HEK293 (cell line): ENCODE results near the gene PDE11A.
A peak's percentile ranks its signal among the peaks of the same experiment; 100 is the strongest.

Experiments used
- CTCF ChIA-PET: fragments of 350-600 bp; formaldehyde crosslinking; extraction: SDS; loops from one replicate; lab custom pipeline; 2021; ENCODE audit warnings: antibody characterized with exemption; lab: Yijun Ruan, JAX
- POLR2A ChIA-PET: fragments of 300-600 bp; formaldehyde crosslinking; extraction: SDS; loops from one replicate; lab custom pipeline; 2020; ENCODE audit warnings: antibody characterized with exemption, inconsistent platforms; lab: Yijun Ruan, JAX
- H3K27ac ChIP-seq: fragments of 200-500 bp; sonication (Bioruptor generic); 2 replicates; pipeline ENCODE4 v1.5.1; 2014; ENCODE audit warnings: low read depth, low read length, control low read depth, inconsistent platforms; ENCODE audit errors: extremely low read depth
- H3K36me3 ChIP-seq, 2 experiments: fragments of 200-500 bp in 1 of 2; sonication (Bioruptor generic) in 1 of 2; 1 replicate in 1 of 2; 2 replicates in 1 of 2; pipeline ENCODE4 v1.5.1; 2014 to 2017; ENCODE audit warnings: inconsistent platforms in 2 of 2, low read length in 2 of 2; ENCODE audit not compliant: control insufficient read depth in 2 of 2, insufficient read depth in 1 of 2
- H3K4me1 ChIP-seq: fragments of 200-500 bp; sonication (Bioruptor generic); 2 replicates; pipeline ENCODE4 v1.5.1; 2014; ENCODE audit warnings: mild to moderate bottlenecking, low read length, inconsistent platforms; ENCODE audit not compliant: control insufficient read depth, insufficient read depth
- H3K4me3 ChIP-seq: 2 replicates; pipeline ENCODE4 v1.5.1; 2011; ENCODE audit warnings: low read depth, mild to moderate bottlenecking, control low read depth, low read length, moderate library complexity
- H3K9me3 ChIP-seq: fragments of 200-500 bp; sonication (Bioruptor generic); 2 replicates; pipeline ENCODE4 v1.5.1; 2014; ENCODE audit warnings: low read depth, low read length, inconsistent platforms; ENCODE audit not compliant: control insufficient read depth, insufficient read depth
- BCL11B ChIP-seq: fragments of 450-650 bp; formaldehyde crosslinking; IDR thresholded peaks from 2 replicates; pipeline ENCODE4 v1.5.1; 2016; ENCODE audit warnings: low read depth, missing biosample characterization, missing genetic modification characterization
- FEZF1 ChIP-seq: fragments of 450-650 bp; formaldehyde crosslinking; IDR thresholded peaks from 2 replicates; pipeline ENCODE4 v1.5.1; 2016; ENCODE audit warnings: missing biosample characterization, missing genetic modification characterization
- HIC1 ChIP-seq: fragments of 450-650 bp; formaldehyde crosslinking; IDR thresholded peaks from 2 replicates; pipeline ENCODE4 v1.5.1; 2016; ENCODE audit warnings: missing biosample characterization, missing genetic modification characterization
- IKZF3 ChIP-seq: fragments of 450-650 bp; IDR thresholded peaks from 2 replicates; pipeline ENCODE4 v1.5.0; 2018; ENCODE audit warnings: missing biosample characterization, mild to moderate bottlenecking, missing genetic modification characterization, moderate library complexity
- PRDM1 ChIP-seq: fragments of 450-650 bp; formaldehyde crosslinking; IDR thresholded peaks from 2 replicates; pipeline ENCODE4; 2016; ENCODE audit warnings: missing biosample characterization, missing genetic modification characterization
- TCF7L2 ChIP-seq: IDR thresholded peaks from 2 replicates; pipeline ENCODE4 v1.6.1; 2011; ENCODE audit warnings: low read depth, mild to moderate bottlenecking, inconsistent platforms, low read length, moderate library complexity, borderline replicate concordance
- TRIM28 ChIP-seq: IDR thresholded peaks from 2 replicates; pipeline ENCODE4 v1.6.1; 2011; ENCODE audit warnings: low read length, control low read depth, borderline replicate concordance
- ZBTB11 ChIP-seq: fragments of 450-650 bp; formaldehyde crosslinking; conservative IDR thresholded peaks from 2 replicates; pipeline ENCODE4 v1.5.1; 2016; ENCODE audit warnings: low read depth, missing biosample characterization, missing genetic modification characterization
- ZNF19 ChIP-seq: fragments of 450-650 bp; formaldehyde crosslinking; IDR thresholded peaks from 2 replicates; pipeline ENCODE4; 2016; ENCODE audit warnings: missing biosample characterization, missing genetic modification characterization, low read depth
- ZNF202 ChIP-seq: fragments of 450-650 bp; formaldehyde crosslinking; IDR thresholded peaks from 2 replicates; pipeline ENCODE4 v1.5.1; 2016; ENCODE audit warnings: missing biosample characterization, missing genetic modification characterization, borderline replicate concordance
- ZNF214 ChIP-seq: fragments of 450-650 bp; formaldehyde crosslinking; IDR thresholded peaks from 2 replicates; pipeline ENCODE4 v1.5.1; 2017; ENCODE audit warnings: missing biosample characterization, mild to moderate bottlenecking, missing genetic modification characterization, borderline replicate concordance
- ZNF221 ChIP-seq: fragments of 450-650 bp; formaldehyde crosslinking; IDR thresholded peaks from 2 replicates; pipeline ENCODE4 v1.5.1; 2017; ENCODE audit warnings: missing biosample characterization, missing genetic modification characterization, borderline replicate concordance
- ZNF335 ChIP-seq: fragments of 450-650 bp; formaldehyde crosslinking; conservative IDR thresholded peaks from 2 replicates; pipeline ENCODE4 v1.5.1; 2016; ENCODE audit warnings: missing biosample characterization, missing genetic modification characterization
- ZNF423 ChIP-seq: fragments of 450-650 bp; formaldehyde crosslinking; IDR thresholded peaks from 2 replicates; pipeline ENCODE4 v1.5.1; 2016; ENCODE audit warnings: missing biosample characterization, missing genetic modification characterization
- ZNF426 ChIP-seq: fragments of 450-650 bp; formaldehyde crosslinking; IDR thresholded peaks from 2 replicates; pipeline ENCODE4 v1.5.1; 2017; ENCODE audit warnings: missing biosample characterization, missing genetic modification characterization, mild to moderate bottlenecking, inconsistent platforms, moderate library complexity
- ZNF449 ChIP-seq: fragments of 450-650 bp; formaldehyde crosslinking; IDR thresholded peaks from 2 replicates; pipeline ENCODE4 v1.5.1; 2017; ENCODE audit warnings: missing biosample characterization, mild to moderate bottlenecking, missing genetic modification characterization, moderate library complexity
- ZNF488 ChIP-seq: fragments of 450-650 bp; formaldehyde crosslinking; IDR thresholded peaks from 2 replicates; pipeline ENCODE4 v1.5.1; 2016; ENCODE audit warnings: missing biosample characterization, missing genetic modification characterization
- ZNF501 ChIP-seq: fragments of 450-650 bp; formaldehyde crosslinking; IDR thresholded peaks from 2 replicates; pipeline ENCODE4 v1.5.1; 2016; ENCODE audit warnings: missing biosample characterization, missing genetic modification characterization
- ZNF513 ChIP-seq: fragments of 450-650 bp; IDR thresholded peaks from 2 replicates; pipeline ENCODE4 v1.5.1; 2018; ENCODE audit warnings: missing biosample characterization, missing genetic modification characterization
- ZNF560 ChIP-seq: fragments of 450-650 bp; formaldehyde crosslinking; IDR thresholded peaks from 2 replicates; pipeline ENCODE4 v1.5.1; 2017; ENCODE audit warnings: missing biosample characterization, missing genetic modification characterization, borderline replicate concordance
- ZNF571 ChIP-seq: fragments of 450-650 bp; formaldehyde crosslinking; IDR thresholded peaks from 2 replicates; pipeline ENCODE4 v1.5.0; 2017; ENCODE audit warnings: missing biosample characterization, missing genetic modification characterization
- ZNF654 ChIP-seq: fragments of 450-650 bp; formaldehyde crosslinking; IDR thresholded peaks from 2 replicates; pipeline ENCODE4 v1.5.1; 2016; ENCODE audit warnings: low read depth, missing biosample characterization, missing genetic modification characterization
- ZNF664 ChIP-seq: fragments of 450-650 bp; formaldehyde crosslinking; IDR thresholded peaks from 2 replicates; pipeline ENCODE4 v1.5.1; 2016; ENCODE audit warnings: missing biosample characterization, missing genetic modification characterization
- ZNF701 ChIP-seq: fragments of 450-650 bp; formaldehyde crosslinking; IDR thresholded peaks from 2 replicates; pipeline ENCODE4 v1.5.1; 2016; ENCODE audit warnings: missing biosample characterization, missing genetic modification characterization
- ZNF768 ChIP-seq: fragments of 450-650 bp; formaldehyde crosslinking; IDR thresholded peaks from 2 replicates; pipeline ENCODE4 v1.5.1; 2018; ENCODE audit warnings: missing biosample characterization, mild to moderate bottlenecking, missing genetic modification characterization
- ZNF830 ChIP-seq: fragments of 450-650 bp; IDR thresholded peaks from 2 replicates; pipeline ENCODE4 v1.5.0; 2018; ENCODE audit warnings: missing biosample characterization, missing genetic modification characterization, low read depth, mild to moderate bottlenecking, moderate library complexity
- ZXDB ChIP-seq: fragments of 450-650 bp; formaldehyde crosslinking; IDR thresholded peaks from 2 replicates; pipeline ENCODE4 v1.5.1; 2016; ENCODE audit warnings: missing biosample characterization, missing genetic modification characterization

The PDE11A gene

GRCh38 chr2:177721818-177722567 lies 350.6 kb downstream of the PDE11A start:
- CTCF ChIA-PET = interaction anchor here (0.5 to 2.1 kb wide), 11 partner anchors 37 to 718 kb away, joined by 3 to 18 read pairs (median 5); no protein-coding TSS in a partner anchor
- Histone ChIP-seq H3K9me3 (no peaks in the 10 kb centered on the region), H3K4me3 (no peak overlapping the region), H3K4me1 (no peaks in the 10 kb centered on the region; the same call in 1 of the 2 replicates), H3K27ac (no peak overlapping the region), H3K36me3 (no peaks in the 10 kb centered on the region)
- POLR2A ChIA-PET = interaction anchor here (0.6 kb wide), 1 partner anchor 367 kb away, joined by 3 read pairs; no protein-coding TSS in a partner anchor
- TF ChIP-seq ZNF423 (tag by site-specific recombination) = peak; percentile 41; the same call in 1 of the 2 replicates
- TF ChIP-seq ZNF202 (tag by site-specific recombination) = no peak
- no peak for TF ChIP-seq ZNF488
- TF ChIP-seq ZNF449 = no peak
- TF ChIP-seq ZNF19 = no peak
- no peak for TF ChIP-seq ZNF571 (tag by site-specific recombination)
- no peak for TF ChIP-seq ZNF560 (tag by site-specific recombination)
- no peak for TF ChIP-seq ZNF654 (tag by site-specific recombination)
- TF ChIP-seq HIC1 (tag by site-specific recombination) = no peak
- no peak for TF ChIP-seq ZNF426 (tag by site-specific recombination)
- TF ChIP-seq ZNF830 (tag by site-specific recombination) = no peak
- TF ChIP-seq ZBTB11 (tag by site-specific recombination) = no peak
- no peak for TF ChIP-seq IKZF3 (tag by site-specific recombination)
- TF ChIP-seq ZXDB = 0 out of 2 replicates have a peak, but pooled peaks have one; percentile 13
- no peak for TF ChIP-seq TRIM28
- TF ChIP-seq BCL11B (tag by site-specific recombination) = no peak
- TF ChIP-seq ZNF335 (tag by site-specific recombination) = peak; percentile 26; the same call in 1 of the 2 replicates
- no peak for TF ChIP-seq TCF7L2
- no peak for TF ChIP-seq ZNF214 (tag by site-specific recombination)
- TF ChIP-seq ZNF768 (tag by site-specific recombination) = no peak
- peak; percentile 81 for TF ChIP-seq PRDM1
- 0 out of 2 replicates have a peak, but pooled peaks have one; percentile 8 for TF ChIP-seq FEZF1 (tag by site-specific recombination)
- TF ChIP-seq ZNF221 (tag by site-specific recombination) = no peak
- TF ChIP-seq ZNF701 (tag by site-specific recombination) = no peak
- TF ChIP-seq ZNF501 (tag by site-specific recombination) = no peak
- TF ChIP-seq ZNF664 = no peak
- TF ChIP-seq ZNF513 (tag by site-specific recombination) = no peak
